Measurements from ENCODE around the gene GNG12.

GNG12 gene

DNA sequence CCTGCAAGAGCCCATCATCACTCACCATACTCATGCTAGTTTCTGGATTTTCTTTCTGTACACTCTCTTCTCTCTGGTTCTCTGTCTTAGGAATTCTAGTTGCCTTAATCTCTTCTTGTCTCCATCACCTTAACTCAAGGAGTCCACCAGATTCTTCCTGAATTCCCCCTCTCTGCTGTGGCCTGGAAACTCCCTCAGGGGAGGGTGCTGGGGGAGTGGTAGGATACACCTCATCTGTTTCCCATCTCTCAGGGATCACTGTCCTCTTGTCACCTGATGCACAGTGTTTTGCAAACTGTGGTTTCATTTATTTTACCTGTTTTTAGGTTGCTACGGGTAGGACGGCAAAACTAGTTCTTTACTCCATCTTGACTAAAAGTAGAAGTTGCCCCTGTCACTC lies 6.6 kb upstream of the GNG12 start:
- DNase-seq = no peak

DNA sequence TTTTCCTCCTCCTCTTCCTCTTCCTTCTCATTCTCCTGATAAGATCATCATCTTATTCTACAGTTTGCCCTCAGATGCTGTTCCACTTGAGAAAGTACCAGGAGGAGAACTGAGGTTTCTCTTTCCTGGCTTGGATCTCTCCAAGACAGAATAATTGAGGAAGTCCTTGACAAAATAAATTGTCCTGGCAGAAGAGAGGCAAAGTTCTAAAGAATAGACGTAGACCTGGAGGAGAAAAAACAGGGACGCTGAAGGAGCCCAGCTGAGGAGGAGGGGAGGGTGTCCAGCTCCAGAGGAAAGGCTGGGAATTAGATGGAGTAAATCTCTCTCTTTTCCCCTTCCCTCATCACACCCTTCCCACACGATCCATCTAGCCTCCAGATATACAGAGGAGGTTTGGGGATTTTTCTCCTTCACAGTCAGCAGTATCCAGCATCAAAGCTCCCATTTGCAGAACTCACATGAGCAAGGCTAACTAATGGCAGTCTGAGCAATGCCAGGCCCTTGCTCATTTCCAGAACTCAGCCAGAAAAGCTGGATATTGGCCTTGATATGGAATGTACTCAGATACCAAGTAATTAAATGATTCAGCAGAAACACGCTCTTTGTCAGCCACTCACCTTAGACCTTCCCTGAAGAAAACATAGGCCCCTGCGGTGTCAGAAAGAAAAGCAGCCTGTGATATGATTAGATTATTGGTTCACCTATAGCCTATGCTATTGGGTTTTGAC lies 5.1 kb upstream of the GNG12 start:
- DNase-seq = no peak

DNA sequence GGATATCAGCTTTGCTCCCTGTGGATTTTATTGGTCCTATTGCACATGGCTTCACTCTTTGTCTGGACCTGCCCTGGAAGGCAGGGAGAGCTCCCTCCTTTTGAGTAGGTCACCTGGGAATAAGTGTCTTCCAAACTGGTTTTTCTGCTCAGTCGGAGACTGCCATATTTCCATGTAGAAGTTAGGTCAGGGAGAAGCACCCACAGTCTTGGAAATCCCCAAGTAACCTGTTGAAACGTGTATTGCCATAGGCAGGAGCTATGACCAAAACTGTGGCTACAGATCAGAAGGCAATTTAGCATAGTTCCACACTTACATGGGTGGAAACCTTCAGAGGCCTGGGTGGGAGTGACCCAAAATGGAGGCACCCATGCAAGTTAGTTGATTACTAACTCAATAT lies 3.5 kb upstream of the GNG12 start:
- DNase-seq = no peak

DNA sequence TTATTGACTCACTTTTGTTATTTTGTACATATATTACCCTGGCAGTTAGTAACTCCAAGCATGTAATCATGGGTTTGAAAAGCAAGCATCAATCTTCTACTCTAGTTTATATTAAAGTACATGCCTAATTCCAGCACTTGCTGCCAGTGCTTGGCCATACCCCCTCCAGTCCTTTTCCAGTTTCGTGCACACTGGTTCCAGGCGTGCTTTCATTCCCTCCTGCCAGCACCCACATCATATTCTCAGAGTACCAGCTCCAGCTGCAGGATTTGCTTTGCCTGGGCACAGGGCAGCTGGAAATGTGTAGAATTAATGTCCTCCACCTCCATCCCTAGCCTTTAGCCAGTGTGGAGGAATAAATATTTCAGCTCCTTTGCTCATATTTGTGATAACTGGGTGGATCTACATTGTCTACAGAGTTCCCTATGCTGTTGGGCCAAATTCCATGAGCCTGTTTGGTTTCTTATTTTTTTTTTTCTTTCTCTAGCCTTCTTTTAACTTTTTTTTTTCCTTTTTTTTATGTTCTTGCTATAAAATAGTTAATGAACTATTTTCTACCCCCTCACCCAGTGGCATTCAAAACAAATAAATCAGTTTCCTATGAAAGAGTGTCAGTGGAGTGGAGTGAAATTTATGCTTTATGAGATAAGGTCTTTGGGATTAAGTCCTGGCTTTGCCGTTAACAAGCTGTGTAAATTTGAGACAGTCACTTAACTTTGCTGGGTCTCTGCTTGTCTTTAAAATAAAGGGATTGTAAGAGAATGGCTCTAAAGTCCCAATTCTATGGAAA lies 2.6 kb upstream of the GNG12 start:
- DNase-seq = no peak

DNA sequence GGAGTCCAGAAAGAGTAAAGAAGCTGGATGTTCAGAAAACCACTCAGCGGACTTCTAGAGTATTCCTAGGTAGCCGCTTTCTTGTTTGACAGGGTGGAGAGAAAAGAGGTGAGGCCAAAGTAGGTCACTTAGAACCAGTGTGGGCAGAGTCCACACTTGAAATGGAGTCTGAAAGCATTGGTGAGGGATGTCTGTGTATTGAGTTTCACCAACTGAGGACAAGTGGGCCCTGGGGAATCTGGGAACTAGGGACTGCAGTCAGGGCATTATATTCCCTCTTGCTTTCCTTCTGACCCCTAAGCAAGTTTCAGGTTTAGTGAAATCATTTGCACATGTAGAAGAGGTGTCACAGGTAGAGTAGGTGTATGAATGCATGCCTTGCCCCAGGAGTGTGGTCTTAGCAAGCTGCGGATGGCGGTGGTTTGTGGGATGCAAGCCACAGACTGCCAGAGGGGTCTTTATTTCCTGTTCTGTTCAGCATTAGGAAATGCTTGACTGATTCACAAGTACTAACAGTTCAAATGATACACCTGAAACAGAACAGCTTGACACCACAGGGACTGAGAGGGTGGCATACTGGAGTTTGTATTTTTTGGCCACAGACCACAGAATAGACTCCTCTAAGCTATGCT lies 1.1 kb upstream of the GNG12 start:
- DNase-seq = peak; percentile 48

DNA sequence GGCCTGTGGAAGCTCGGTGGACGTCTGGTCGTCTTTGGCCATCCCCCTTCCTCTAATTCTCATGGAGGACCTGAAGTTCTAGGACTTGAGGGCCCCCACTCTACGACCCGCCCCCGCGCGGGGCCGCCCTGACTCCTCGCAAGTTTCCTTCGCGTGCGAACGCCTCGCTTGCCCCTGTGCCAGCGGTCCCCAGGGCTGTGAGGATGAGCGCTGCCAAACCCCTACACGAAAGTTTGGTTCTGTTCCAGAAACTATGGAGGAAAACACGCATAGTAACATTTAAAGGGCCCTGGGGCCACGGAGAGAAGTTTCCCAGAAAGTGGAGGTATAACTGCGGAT lies 304 bp upstream of the GNG12 start:
- no peak for DNase-seq

DNA sequence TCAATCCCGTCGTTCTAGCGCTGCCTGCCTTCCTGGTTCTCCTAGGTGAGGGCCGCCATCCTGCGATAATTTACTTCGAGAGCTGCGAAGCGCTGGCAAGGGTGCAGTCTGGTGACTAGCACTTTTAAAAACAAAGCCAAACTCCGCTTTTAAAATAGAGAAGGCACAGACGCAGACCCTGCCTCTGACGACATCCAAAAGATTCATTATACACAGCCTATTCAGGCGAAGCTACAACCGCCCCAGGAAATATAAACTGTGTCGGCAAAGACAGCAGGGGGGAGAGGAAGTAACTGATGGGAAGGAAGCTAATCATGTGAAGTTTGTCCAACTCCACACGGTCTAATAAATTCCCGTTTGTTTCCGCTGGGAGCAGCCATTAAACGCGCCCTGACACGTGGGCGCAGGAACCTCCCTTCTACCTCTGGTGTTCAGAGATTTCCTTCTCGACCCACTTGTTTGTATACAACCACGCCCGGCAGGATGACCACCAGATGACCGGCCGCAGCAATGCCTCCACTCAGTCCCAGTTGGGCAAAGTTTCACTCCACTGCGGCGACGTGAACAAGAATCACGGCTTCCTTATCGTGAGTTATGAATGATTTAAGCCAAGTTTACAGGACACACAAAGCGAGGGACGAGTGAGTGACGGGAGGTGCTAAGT lies 1.3 kb downstream of the GNG12 start:
- DNase-seq = no peak

DNA sequence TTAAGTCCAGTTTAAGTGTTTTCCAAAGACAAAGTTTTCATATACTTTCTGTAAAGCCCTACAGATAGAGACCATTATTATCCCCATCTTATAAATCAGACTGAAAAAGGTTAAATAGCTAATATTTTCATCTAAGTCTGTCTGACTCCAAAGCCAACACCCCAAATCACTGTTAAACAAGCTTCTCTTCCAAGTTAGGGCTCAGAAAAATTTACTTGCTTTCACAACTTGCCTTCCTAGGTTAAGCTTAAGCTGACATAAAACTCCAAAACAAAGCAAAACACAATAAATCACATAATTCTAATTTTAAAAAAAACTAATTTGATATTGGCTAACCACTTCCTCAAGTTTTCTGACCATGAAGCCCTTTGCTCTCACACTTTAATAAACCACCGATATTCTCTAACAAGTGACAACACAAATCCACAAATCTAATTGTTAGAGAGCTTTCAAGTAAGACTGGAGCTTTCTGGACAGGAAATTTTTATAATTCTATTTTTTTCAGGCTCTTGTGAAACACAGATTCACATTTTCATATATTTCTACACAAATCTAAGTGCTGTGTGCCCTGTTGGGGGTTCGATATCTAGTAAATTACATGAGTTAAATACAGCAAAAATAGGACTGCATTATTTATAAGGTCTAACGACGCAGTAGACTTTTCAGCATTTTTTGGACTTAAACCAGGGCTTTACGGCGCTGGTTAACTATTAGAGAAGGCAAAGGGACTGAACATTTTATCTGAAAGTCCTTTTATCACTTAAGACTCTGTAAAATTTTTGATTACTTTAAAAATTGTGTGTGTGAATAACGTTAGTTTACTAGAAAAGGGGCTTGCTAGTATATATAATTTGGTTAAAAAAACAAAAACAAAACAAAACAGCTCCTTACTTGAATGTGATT lies 2.1 kb downstream of the GNG12 start:
- DNase-seq = no peak

DNA sequence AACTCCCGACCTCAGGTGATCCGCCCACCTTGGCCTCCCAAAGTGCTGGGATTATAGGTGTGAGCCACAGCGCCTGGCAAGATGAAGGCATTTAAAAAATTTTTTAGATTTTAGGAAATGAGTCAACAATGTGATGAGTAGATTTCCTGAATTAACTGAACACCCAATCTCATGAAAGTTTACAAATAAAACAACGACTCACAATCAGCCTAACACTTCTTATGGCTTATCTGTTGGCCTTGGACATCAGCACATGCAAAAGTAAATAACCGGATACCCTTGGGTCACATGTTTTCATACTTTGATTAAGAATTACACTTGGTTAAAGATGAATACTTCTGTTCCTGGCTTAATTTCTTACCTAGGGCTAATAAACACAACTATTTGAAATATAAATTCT lies 3.0 kb downstream of the GNG12 start:
- no peak for DNase-seq

DNA sequence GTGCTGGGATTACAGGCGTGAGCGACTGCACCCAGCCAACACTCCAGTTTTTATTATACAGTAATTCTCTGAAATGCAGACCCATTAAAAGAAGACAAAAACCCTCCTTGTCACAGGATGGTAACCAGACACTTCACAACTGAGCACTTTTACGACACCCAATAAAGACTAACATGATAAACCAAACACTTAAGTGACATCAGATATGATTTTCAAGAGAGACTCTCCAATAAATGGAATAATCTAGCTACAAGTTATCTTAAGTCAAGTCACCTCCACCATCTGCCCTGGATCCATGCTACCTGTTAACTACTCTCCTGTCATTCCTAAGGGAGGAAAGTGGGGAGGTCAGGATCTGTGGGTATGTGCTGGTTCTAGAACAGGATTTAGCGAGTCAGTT lies 5.6 kb downstream of the GNG12 start:
- DNase-seq = no peak

DNA sequence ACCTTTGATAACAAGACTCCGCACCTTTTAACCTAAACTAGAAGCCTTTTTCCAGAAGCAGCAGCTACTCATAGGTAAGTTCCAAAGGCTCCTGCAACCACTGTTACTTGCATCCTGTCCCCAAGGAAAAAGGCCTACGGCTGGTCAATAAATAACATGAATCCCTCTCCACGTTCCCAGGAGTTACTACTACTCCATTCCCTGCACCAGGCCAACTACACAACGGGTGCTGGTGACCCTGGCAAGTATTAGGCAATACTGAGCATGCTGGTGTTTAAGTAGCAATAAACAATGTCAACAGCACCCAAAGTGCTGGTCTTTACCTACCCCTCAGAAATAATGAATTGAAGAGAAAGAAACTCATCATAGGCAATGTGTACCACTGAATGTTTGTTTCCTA lies 7.7 kb downstream of the GNG12 start:
- no peak for DNase-seq

DNA sequence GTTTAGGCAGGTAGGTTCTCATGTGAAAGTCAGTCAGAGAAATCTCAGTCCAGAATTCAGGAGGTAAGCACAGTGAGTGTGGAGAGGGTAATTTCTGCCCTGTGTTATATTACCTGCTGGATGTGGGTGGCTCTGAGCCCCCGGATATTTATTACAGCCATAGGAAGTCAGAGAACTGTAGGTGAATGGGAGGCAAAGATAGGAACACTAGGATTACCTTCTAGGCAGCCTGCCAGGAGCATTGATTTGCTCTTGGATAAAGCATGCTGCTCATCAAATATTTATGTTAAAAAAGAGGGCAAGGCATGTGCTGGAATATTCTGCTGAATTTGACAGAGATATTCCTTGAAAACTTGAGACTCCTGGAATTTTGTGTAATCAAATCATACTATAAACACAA lies 8.5 kb downstream of the GNG12 start:
- peak; percentile 59 for DNase-seq

DNA sequence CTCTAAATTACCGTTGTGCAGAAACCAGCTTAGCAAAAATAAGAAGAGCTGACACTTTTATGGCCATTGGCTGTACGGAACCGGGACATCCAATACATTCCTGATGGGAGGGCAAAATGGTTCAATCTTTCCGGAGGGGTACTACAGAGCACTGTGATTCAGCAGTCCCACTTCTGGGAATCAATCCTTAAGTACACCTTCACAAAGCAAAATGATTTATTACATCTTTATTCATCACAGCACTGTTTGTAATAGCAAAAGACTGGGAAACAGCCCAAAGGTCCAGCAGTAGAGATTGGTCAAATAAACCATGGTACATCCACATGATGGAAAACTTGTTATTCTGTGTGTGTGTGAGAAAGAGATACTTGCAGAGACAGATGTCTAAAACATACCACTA lies 9.7 kb downstream of the GNG12 start:
- DNase-seq = no peak

DNA sequence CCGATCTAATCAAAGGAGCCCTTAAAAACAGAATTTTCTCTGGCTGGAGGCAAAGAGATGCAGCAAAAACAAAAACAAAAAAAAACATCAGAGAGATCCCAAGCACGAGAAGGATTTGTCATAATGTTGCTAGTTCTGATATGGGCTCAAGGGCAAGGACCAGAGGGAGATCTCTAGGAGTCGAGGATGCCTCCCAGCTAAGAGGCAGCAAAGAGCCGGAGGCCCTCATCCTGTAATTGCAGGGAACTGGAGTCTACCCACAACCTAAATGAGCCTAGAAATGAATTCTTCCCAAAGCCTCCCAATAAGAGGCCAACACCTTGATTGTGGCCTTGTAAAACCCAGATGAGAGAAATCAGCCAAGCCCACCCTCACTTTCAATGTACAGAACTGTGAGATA lies 12.0 kb downstream of the GNG12 start:
- DNase-seq = no peak

DNA sequence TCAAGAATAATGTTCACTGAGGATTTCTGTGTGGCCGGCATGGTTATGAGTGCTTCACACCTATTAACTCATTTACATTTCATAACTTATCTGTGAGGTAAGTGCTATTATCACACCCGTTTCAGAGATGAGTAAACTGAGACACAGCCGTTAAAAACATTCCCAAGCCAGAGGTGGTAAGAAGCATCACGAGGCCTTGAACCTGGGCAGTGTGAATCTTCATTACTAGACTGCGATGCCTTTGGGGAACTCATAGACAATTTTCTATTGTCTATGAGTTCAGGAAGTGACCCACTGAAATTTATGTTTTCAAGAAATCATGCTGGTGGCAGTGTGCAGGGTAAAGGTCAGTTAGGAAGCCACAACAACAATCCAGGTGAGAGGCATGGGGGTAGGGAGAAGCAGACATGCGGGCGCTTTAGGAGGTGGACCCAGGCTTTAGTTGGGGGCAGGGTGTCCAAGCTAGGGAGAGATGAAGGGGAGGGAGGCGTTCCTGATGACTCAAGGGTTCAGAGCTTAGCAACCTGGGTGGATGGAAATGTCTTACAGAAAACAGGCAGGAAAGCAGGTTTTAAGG lies 14.5 kb downstream of the GNG12 start:
- no peak for DNase-seq

DNA sequence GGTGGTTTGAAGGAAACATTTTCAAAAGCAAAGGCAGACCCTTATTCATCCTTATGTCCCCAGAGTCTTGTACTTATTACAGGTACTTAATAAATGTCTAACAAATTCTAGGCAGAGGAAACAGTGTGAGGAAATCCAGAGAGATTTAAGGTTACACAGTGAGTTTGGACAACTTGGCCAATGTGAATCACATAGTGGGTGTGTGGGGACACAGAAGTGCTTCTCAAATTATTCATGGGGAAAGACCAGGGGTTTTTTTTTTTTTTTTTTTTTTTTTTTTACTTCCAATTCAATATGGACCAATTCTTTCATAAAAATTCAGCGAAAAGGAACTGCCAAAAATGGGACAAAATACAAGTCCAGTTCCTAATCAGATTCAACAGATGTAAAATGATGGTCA lies 15.1 kb downstream of the GNG12 start:
- DNase-seq = no peak

DNA sequence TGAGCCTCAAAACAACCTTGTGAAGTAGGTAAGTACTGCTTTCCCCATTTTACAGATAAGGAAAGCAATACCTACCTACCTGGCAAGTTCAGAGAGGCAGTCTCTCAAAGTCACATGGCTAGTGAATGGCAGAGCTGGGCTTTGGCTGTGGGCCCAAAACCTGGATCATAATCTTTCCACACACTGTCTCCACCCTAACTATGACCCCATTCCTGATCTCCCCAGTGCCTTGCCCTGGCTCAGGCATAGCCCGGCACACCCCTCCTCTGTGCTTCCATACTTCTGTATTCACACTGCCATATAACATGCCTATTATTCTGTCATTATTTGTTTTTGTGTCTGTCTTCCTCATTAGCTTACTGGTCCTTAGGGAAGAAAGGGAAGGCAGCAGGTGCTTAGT lies 15.9 kb downstream of the GNG12 start:
- DNase-seq = no peak

DNA sequence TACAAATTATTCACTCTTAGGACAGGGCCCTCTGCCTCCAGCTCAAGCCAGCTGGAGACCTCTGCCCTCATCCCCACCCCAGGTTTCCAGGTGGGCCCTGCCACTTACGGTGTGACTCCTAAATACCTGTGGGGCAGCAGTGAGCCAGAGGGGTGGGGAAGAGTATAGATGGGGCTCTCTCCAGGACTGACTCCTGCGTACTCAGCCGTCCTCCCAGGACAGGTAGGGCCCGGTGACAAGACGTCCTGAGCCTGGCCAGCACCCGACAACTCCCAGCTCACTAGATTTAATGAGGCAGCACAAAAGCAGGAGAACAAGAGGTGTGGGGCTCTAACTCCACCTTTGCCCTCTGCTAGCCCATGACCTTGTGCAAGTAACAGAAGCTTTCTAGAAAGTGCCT lies 16.8 kb downstream of the GNG12 start:
- DNase-seq = no peak

DNA sequence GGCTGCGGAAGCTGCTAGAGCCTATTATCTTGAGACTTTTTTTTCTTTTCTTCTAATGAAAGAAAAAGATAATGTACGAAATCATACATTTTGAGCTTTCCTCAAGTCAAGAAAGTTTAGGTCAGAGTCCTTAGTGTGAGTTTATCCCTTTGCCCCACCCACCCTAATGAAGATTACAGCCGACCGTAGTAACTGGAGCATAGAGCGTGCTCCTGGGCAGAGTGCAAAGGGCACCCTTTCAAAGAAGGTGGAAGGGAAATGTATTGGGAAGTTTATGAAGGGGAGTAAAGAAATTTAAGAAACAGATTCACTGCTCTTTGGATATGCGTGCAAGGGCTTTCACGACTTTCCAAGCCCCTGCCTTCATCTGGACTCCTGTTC lies 17.2 kb downstream of the GNG12 start:
- no peak for DNase-seq

DNA sequence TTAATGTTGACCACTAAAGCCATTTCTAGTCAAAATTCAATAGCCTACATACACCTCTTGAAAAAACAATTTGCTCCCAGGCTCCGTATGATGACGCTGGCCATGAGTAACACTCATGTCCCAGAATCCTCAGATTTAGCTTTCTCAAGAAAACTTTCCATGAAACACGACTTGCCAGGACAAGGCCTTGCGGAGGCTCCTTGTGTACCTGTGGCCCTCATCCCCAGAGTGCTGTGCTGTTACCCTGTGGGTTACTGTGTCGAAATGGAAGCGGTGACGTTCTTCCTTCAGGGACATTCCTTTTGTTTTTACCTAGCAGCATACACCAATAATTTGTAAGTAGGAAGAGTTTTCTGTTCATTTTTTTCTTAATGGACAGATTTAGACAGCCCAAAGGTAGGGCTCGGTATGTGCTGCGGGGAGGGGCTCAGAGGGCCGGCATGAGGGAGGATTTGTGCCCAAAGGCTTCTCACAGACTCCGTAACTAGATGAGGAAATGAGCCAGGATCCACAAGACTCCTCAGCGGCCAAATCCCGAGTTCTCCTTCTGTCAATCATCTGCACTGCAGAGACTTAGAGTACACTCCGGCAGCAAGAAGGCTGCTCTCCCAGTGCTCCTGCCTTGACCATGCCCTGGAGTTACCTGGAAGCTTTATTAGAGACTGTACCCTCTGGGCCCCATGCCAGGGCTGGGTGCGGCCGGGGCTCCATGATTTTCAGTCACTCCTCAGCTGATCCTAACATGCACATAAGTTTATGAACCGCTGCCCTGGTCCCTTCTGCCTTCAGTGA lies 17.8 kb downstream of the GNG12 start:
- DNase-seq = no peak

DNA sequence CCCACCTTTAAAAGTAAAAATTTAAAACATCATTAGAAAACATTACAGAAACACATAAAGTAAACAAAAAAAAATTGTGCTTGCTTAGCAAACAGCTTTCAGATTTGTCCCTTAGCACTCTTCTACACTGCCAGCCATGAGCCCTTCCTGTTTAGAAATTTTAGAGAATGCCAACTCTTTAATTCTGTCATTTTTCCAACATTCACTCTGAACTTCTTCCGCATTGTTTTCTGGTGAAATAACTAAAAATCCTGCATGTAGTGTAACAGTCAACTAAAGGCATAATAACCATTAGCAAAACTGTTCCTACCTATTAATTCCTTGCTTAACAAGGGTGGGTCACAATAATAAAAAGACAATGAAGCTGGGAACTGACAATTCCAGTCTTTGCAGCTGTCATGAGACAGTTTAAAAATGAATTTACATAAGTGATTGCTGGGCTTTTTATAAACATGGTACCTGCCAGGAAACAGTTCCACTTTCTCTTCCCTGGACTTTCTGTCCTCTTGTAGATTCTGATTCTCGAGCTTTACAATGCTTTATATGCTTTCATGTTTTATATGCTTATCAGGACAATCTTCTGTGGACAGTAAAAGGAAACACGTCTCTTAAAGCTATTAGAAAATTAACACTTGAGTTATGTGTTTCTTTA lies 19.0 kb downstream of the GNG12 start:
- no peak for DNase-seq

Measured in NCI-H1092 (cell line).